ENCODE measurements around the gene OR13F1. TPM values are rescaled to one million over a fixed set of nuclear protein-coding genes. Genes with fewer than 3 reads are reported as not detected.

Gene OR13F1
- total and polyA plus RNA-seq, 2 of the 13 experiments (the other 11 are each of a cell fraction or from before 2014, with no cell fraction given) = not detected

- no peaks in the 10 kb centered on the region for H4K20me1 ChIP-seq (ENCODE audit: insufficient read depth, low read length)
- no peaks in the 10 kb centered on the region for H3K4me1 ChIP-seq (ENCODE audit: insufficient read depth, low read length)
- in situ Hi-C loops (cut with HindIII; ENCODE audit: extremely low pct_ligation_motif_present, low pct_unique_long_range_greater_than_20kb) = no loop called here
- intact Hi-C loops (cut with micrococcal nuclease; ENCODE audit: unreplicated experiment) = no loop called here
- H3K79me2 ChIP-seq (ENCODE audit: insufficient read depth, low read length) = no peaks in the 10 kb centered on the region
- no peak overlapping the region for H3K27ac ChIP-seq (ENCODE audit: extremely low read length, insufficient read depth, low read length)
- H3K9me3 ChIP-seq (ENCODE audit: low read length) = no peaks in the 10 kb centered on the region
- no peak overlapping the region for H3K9ac ChIP-seq (ENCODE audit: insufficient read depth, low read depth, low read length)
- ATAC-seq = no peak
- POLR2A ChIA-PET = no interaction called here
- no peak overlapping the region for H3K4me2 ChIP-seq (ENCODE audit: low read depth, low read length)
- BruUV-seq (replicated peaks) = no TSS peak
- no peak overlapping the region for H3K4me3 ChIP-seq (replicated peaks in 1 of 3; ENCODE audit: insufficient read depth in 1 of 3, low read depth in 2 of 3, low read length in 3 of 3)
- CTCF ChIA-PET (ENCODE audit: low intra/inter-chr PET ratio, low total read pairs) = no interaction called here
- FAIRE-seq = no peak
- no peak for DNase-seq (ENCODE audit: low spot score)
- TF ChIP-seq ZNF484 (CRISPR knock-in tag; IDR thresholded peaks at IDR 0.05; ENCODE audit: borderline replicate concordance, low read depth) (no peak), TAF1 (CRISPR knock-in tag; IDR thresholded peaks at IDR 0.05) (no peak), ZFP62 (CRISPR knock-in tag; IDR thresholded peaks at IDR 0.05) (no peak), AKAP8 (CRISPR knock-in tag; IDR thresholded peaks at IDR 0.05) (no peak), E2F2 (CRISPR knock-in tag; IDR thresholded peaks at IDR 0.05; ENCODE audit: borderline replicate concordance) (no peak), ZFY (CRISPR knock-in tag; IDR thresholded peaks at IDR 0.05) (no peak), SOX5 (CRISPR knock-in tag; IDR thresholded peaks at IDR 0.05; ENCODE audit: borderline replicate concordance) (no peak), RELA (CRISPR knock-in tag; IDR thresholded peaks at IDR 0.05) (no peak), KDM5A (IDR thresholded peaks at IDR 0.05; ENCODE audit: borderline replicate concordance, low read length) (no peak), HMGXB3 (CRISPR knock-in tag; IDR thresholded peaks at IDR 0.05; ENCODE audit: borderline replicate concordance) (no peak)
- no peak overlapping the region for H2AFZ ChIP-seq (ENCODE audit: low read length)
- 18% methylated on average over 2 of the region's 2 CpGs for WGBS (ENCODE audit: low lambda C conversion rate)
- no peaks in the 10 kb centered on the region for H3K36me3 ChIP-seq (replicated peaks in 1 of 2; ENCODE audit: control insufficient read depth in 1 of 2, insufficient read depth in 2 of 2, low read length in 2 of 2)
- no peaks in the 10 kb centered on the region for H3K27me3 ChIP-seq (ENCODE audit: control insufficient read depth in 1 of 2, insufficient read depth in 2 of 2, low read length in 2 of 2)
Measured at GRCh38 chr9:104485014-104485413, 19.0 kb upstream of the OR13F1 start.
